Body of pancreas (tissue), 4 donors: Measurements from ENCODE around the gene LCN15. TPM values are rescaled to one million over a fixed set of nuclear protein-coding genes. Genes with fewer than 3 reads are reported as not detected.

ENCODE experiments used
- ATAC-seq: fragments of 150-250 bp; one replicate; pipeline ENCODE4 v1.9.1; 2016
- DNase-seq, 4 donors: peaks; one replicate each; pipeline ENCODE4 v3.0.0-alpha.2; 2019
- H3K27ac ChIP-seq, 4 donors: fragments of 200-600 bp; sonication (generic); 1 replicate in 3 of 4; 2 replicates in 1 of 4; pipeline versions ENCODE4 v1.5.1 to v1.6.1; 2016 to 2019; ENCODE audit warnings: mild to moderate bottlenecking in 1 of 4, mixed read lengths in 1 of 4, moderate library complexity in 1 of 4
- H3K27me3 ChIP-seq, 2 donors: fragments of 200-600 bp; sonication (generic); one replicate each; pipeline ENCODE4 v1.6.0; 2016; ENCODE audit warnings: mild to moderate bottlenecking in 1 of 2
- H3K36me3 ChIP-seq, 2 donors: fragments of 200-600 bp; sonication (generic); replicated peaks in 1 of 2; 2 replicates each; pipeline ENCODE4 v1.5.1; 2016; ENCODE audit warnings: low read depth in 2 of 2; ENCODE audit not compliant: insufficient read depth in 1 of 2
- H3K4me1 ChIP-seq: fragments of 200-600 bp; sonication (generic); one replicate; pipeline ENCODE4 v1.6.0; 2016
- H3K4me3 ChIP-seq, 2 donors: fragments of 200-600 bp; sonication (generic); 1 replicate in 1 of 2; 2 replicates in 1 of 2; pipeline ENCODE4 v1.5.1; 2016 to 2019
- H3K9me3 ChIP-seq, 3 donors: fragments of 200-600 bp; sonication (generic); 1 replicate in 2 of 3; 2 replicates in 1 of 3; pipeline ENCODE4 v1.5.1; 2016
- WGBS, 2 donors: methylation state at CpG; one replicate each; pipeline ENCODE4 v1.1.5; 2017; 5-methylcytosine and 5-hydroxymethylcytosine counted together
- intact Hi-C: fragments of 100-400 bp; cut with DNase I; formaldehyde crosslinking; loops from one replicate; pipeline ENCODE4 v1.15.1; 2023
- microRNA-seq, 2 donors: library from miRNA; unstranded; fragments of <30 nt; microRNA quantifications; one replicate each; pipeline ENCODE4, GENCODE V29; 2016; ENCODE audit warnings: borderline number of aligned reads in 2 of 2, borderline replicate concordance in 2 of 2
- small RNA-seq: library from RNA; depleted of rRNA; stranded (forward); fragments of <200 nt; gene quantifications from one replicate; pipeline ENCODE3, GENCODE V24; 2016
- total RNA-seq, 2 donors: library from RNA; depleted of rRNA; stranded (reverse); fragments of >200 nt; gene quantifications; one replicate each; pipeline ENCODE4 v1.1.0, GENCODE V29; 2016
- TF ChIP-seq, protein P1 (sequence below), 7 experiments: fragments of 450-650 bp in 4 of 7; fragments of 200-600 bp in 3 of 7; sonication (generic) in 3 of 7; IDR thresholded peaks; one replicate each; pipeline ENCODE4 v1.5.1; 2016 to 2019; ENCODE audit warnings: antibody characterized with exemption in 7 of 7

The LCN15 gene
- total RNA-seq, 2 donors from 2014 or later: not detected

DNA sequence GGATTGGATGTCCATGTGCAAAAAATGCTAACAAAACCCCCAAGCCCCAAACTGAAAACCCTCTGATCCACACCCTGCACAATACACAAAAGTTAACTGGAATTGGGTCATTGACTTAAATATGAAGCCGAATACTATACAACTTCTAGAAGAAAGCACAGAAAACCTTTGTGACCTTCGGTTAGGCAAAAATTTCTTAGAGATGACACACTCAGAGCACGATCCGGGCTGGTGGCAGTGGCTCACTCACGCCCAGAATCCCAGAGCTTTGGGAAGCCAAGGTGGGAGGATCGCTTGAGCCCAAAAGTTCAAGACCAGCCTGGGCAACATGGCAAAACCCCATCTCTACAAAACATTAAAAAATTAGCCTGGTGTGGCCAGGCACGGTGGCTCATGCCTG is 53.8 kb downstream of the LCN15 start:
- ATAC-seq (no peak), DNase-seq (no peak)
- TF ChIP-seq, protein P1, sequence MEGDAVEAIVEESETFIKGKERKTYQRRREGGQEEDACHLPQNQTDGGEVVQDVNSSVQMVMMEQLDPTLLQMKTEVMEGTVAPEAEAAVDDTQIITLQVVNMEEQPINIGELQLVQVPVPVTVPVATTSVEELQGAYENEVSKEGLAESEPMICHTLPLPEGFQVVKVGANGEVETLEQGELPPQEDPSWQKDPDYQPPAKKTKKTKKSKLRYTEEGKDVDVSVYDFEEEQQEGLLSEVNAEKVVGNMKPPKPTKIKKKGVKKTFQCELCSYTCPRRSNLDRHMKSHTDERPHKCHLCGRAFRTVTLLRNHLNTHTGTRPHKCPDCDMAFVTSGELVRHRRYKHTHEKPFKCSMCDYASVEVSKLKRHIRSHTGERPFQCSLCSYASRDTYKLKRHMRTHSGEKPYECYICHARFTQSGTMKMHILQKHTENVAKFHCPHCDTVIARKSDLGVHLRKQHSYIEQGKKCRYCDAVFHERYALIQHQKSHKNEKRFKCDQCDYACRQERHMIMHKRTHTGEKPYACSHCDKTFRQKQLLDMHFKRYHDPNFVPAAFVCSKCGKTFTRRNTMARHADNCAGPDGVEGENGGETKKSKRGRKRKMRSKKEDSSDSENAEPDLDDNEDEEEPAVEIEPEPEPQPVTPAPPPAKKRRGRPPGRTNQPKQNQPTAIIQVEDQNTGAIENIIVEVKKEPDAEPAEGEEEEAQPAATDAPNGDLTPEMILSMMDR (IDR thresholded peaks at IDR 0.05): no peak
- H3K4me1 ChIP-seq: peaks cover 23% of the 10 kb centered on the region
- 92 to 94% methylated on average over 6 to 7 of the region's 7 CpGs for WGBS, 2 donors
- H3K27ac ChIP-seq: no peak overlapping the region
- H3K36me3 ChIP-seq: no peaks in the 10 kb centered on the region
- intact Hi-C loops: no loop called here
- no peaks in the 10 kb centered on the region for H3K9me3 ChIP-seq
- H3K4me3 ChIP-seq: no peak overlapping the region
- no peaks in the 10 kb centered on the region for H3K27me3 ChIP-seq

Small RNAs within 50 kb of the gene (microRNA-seq; reads per million reads assigned to microRNA genes)
- 0 reads per million in 2 donors for gene MIR6722

Small RNAs within 50 kb of the gene (small RNA-seq; reads per million reads assigned to genes)
- gene AL355987.2: not detected
- not detected for gene ATP6V1G1P3
- gene MIR6722: not detected

Other genes starting within 250 kb of the LCN15 start
- gene NOTCH1, start 218.5 kb downstream of the LCN15 start, total RNA-seq: 10 to 100 TPM; 29.6 to 65.3 TPM
- 10 to 100 TPM; 14.8 to 47.0 TPM for gene EGFL7, start 101.6 kb downstream of the LCN15 start, total RNA-seq
- 100 to 1,000 TPM in 1 of 2 donors, 10 to 100 TPM in 1; 94.2 to 275 TPM for gene AGPAT2, start 77.1 kb downstream of the LCN15 start, total RNA-seq
- gene DIPK1B, start 51.9 kb downstream of the LCN15 start, total RNA-seq: 10 to 100 TPM in 1 of 2 donors, 1 to 10 TPM in 1; 2.0 to 25.7 TPM
- 1 to 10 TPM in 1 of 2 donors, under 1 TPM in 1; 0.78 to 4.6 TPM for gene LCN10, start 21.6 kb downstream of the LCN15 start, total RNA-seq
- not detected for gene LCN6, start 16.0 kb downstream of the LCN15 start, total RNA-seq
- not detected for gene LCN8, start 6.3 kb downstream of the LCN15 start, total RNA-seq
- 10 to 100 TPM; 45.1 to 52.1 TPM for gene TMEM141, start 26.8 kb upstream of the LCN15 start, total RNA-seq
- 10 to 100 TPM in 1 of 2 donors, 1 to 10 TPM in 1; 3.3 to 14.5 TPM for gene CCDC183, start 31.8 kb upstream of the LCN15 start, total RNA-seq
- 10 to 100 TPM; 69.8 to 72.8 TPM for gene RABL6, start 43.4 kb upstream of the LCN15 start, total RNA-seq
- gene AJM1, start 78.0 kb upstream of the LCN15 start, total RNA-seq: 10 to 100 TPM in 1 of 2 donors, 1 to 10 TPM in 1; 5.2 to 13.2 TPM
- 10 to 100 TPM; 60.6 to 65.6 TPM for gene PHPT1, start 84.9 kb upstream of the LCN15 start, total RNA-seq
- 10 to 100 TPM in 1 of 2 donors, 1 to 10 TPM in 1; 6.5 to 25.7 TPM for gene MAMDC4, start 87.8 kb upstream of the LCN15 start, total RNA-seq
- 100 to 1,000 TPM; 196 to 238 TPM for gene EDF1, start 101.8 kb upstream of the LCN15 start, total RNA-seq
- 10 to 100 TPM in 1 of 2 donors, 1 to 10 TPM in 1; 5.2 to 30.7 TPM for gene TRAF2, start 122.0 kb upstream of the LCN15 start, total RNA-seq
- 100 to 1,000 TPM; 156 to 161 TPM for gene FBXW5, start 180.2 kb upstream of the LCN15 start, total RNA-seq
- gene C8G, start 180.7 kb upstream of the LCN15 start, total RNA-seq: not detected
- 1 to 10 TPM; 1.3 to 4.9 TPM for gene LCN12, start 187.8 kb upstream of the LCN15 start, total RNA-seq
- gene PTGDS, start 213.0 kb upstream of the LCN15 start, total RNA-seq: 10 to 100 TPM; 17.8 to 48.0 TPM
- not detected for gene LCNL1, start 218.5 kb upstream of the LCN15 start, total RNA-seq
- gene PAXX, start 227.9 kb upstream of the LCN15 start, total RNA-seq: 10 to 100 TPM; 34.0 to 97.2 TPM
- gene CLIC3, start 232.1 kb upstream of the LCN15 start, total RNA-seq: 1 to 10 TPM in 1 of 2 donors, not detected in 1; 2.0 TPM